HL-60 (cell line): ENCODE results near the gene OSBPL3.

Experiments used
- GABPA ChIP-seq: IDR thresholded peaks from 2 replicates; pipeline ENCODE4 v1.6.1; 2012; ENCODE audit warnings: low read depth
- REST ChIP-seq: IDR thresholded peaks from 2 replicates; pipeline ENCODE4 v1.6.1; 2012; ENCODE audit warnings: low read depth; ENCODE audit not compliant: insufficient replicate concordance
- SPI1 ChIP-seq: IDR thresholded peaks from 2 replicates; pipeline ENCODE4 v1.6.1; 2012; ENCODE audit warnings: low read depth, mild to moderate bottlenecking, borderline replicate concordance
- TF ChIP-seq, protein P1 (sequence below): IDR thresholded peaks from one replicate; pipeline ENCODE4 v1.5.1; 2011; ENCODE audit warnings: low read length, control low read depth, inconsistent platforms; ENCODE audit not compliant: insufficient read depth

DNA sequence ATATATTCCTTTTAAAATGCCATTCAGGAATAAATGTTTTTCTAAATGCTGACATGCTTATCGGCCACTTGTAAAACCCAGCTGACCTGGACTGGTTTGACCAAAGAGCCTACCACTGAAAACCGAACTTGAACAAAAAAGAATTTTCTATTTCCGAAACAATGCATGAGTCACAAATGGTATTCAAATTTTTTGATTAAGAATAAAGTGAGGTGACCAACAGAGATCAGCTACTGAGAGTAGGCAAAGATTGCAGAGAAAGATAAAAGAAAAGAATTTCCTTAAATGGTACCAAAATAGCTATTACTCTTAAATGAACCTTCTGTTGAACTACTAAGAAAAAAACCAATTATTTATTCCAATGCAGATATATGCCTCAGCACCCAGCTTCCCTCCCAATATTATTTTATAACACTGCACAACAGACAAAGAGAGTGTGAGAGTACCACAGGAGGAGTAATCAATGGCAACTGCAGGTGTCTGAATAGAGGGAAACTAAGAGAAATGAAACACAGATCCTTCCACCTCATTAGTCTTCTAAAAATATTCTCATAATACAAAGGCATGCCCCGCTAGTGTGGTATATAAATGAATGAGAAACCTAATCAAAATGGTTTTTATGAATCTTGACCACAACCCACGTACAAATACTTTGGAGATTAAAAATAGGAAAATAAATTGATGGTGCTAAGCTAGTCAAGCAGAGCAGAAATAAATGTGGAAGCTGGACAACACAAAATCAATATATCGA is 20.1 kb downstream of the OSBPL3 start:
- TF ChIP-seq GABPA (no peak), REST (no peak), SPI1 (no peak)
- TF ChIP-seq, protein P1, sequence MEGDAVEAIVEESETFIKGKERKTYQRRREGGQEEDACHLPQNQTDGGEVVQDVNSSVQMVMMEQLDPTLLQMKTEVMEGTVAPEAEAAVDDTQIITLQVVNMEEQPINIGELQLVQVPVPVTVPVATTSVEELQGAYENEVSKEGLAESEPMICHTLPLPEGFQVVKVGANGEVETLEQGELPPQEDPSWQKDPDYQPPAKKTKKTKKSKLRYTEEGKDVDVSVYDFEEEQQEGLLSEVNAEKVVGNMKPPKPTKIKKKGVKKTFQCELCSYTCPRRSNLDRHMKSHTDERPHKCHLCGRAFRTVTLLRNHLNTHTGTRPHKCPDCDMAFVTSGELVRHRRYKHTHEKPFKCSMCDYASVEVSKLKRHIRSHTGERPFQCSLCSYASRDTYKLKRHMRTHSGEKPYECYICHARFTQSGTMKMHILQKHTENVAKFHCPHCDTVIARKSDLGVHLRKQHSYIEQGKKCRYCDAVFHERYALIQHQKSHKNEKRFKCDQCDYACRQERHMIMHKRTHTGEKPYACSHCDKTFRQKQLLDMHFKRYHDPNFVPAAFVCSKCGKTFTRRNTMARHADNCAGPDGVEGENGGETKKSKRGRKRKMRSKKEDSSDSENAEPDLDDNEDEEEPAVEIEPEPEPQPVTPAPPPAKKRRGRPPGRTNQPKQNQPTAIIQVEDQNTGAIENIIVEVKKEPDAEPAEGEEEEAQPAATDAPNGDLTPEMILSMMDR, result no peak
